Nephron progenitor cell (in vitro differentiated cells): ENCODE results near the gene SSMEM1.
A peak's percentile ranks its signal among the peaks of the same experiment; 100 is the strongest.
"Not testable (repeated sequence)": the region's sequence is repeated elsewhere in the genome, so short reads cannot be mapped to it uniquely, and the experiment has no call there.

ENCODE experiments used
- DNase-seq: peaks from one replicate; pipeline ENCODE4 v3.0.0; 2021
- H3K27ac Mint-ChIP-seq: 2 replicates; pipeline ENCODE4 v1.8.0; 2021; ENCODE audit warnings: mild to moderate bottlenecking, moderate library complexity, mixed read lengths
- H3K27me3 Mint-ChIP-seq: 2 replicates; pipeline ENCODE4 v1.8.0; 2021; ENCODE audit warnings: mild to moderate bottlenecking, low read depth, mixed read lengths; ENCODE audit not compliant: poor library complexity
- H3K36me3 Mint-ChIP-seq: 2 replicates; pipeline ENCODE4 v1.8.0; 2021; ENCODE audit warnings: low read depth, mixed read lengths
- H3K4me1 Mint-ChIP-seq: 2 replicates; pipeline ENCODE4 v1.8.0; 2021; ENCODE audit warnings: mixed read lengths
- H3K4me3 Mint-ChIP-seq: 2 replicates; pipeline ENCODE4 v1.8.0; 2021; ENCODE audit warnings: mild to moderate bottlenecking, moderate library complexity, mixed read lengths
- H3K9me3 Mint-ChIP-seq: 2 replicates; pipeline ENCODE4 v1.8.0; 2021; ENCODE audit warnings: mild to moderate bottlenecking, moderate library complexity, mixed read lengths
- TF ChIP-seq, protein P1 (sequence below): fragments of 200-600 bp; sonication (generic); IDR thresholded peaks from 2 replicates; pipeline ENCODE4 v1.5.0; 2021; ENCODE audit warnings: antibody characterized with exemption

Gene SSMEM1

GRCh38 chr7:130249626-130250025, 42.0 kb downstream of the SSMEM1 start:
- H3K27ac Mint-ChIP-seq, DNase-seq, H3K4me1 Mint-ChIP-seq, H3K27me3 Mint-ChIP-seq, H3K4me3 Mint-ChIP-seq: not testable (repeated sequence)
- Mint-ChIP-seq H3K36me3 (peaks cover 63% of the 10 kb centered on the region), H3K9me3 (peaks cover 85% of the 10 kb centered on the region)

DNA sequence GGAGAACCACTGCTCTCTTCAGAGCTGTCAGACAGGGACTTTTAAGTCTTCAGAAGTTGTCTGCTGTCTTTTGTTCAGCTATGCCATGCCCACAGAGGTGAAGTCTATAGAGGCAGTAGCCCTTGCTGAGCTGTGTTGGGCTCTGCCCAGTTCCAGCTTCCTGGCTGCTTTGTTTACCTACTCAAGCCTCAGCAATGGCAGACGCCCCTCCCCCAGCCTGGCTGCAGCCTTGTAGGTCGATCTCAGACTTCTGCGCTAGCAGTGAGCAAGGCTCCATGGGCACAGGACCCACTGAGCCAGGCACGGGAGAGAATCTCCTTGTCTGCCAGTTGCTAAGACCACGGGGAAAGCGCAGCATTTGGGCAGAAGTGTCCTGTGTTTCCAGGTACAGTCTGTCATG, 46.9 kb downstream of the SSMEM1 start:
- Mint-ChIP-seq H3K4me3 (no peak overlapping the region), H3K36me3 (peaks cover 68% of the 10 kb centered on the region), H3K4me1 (peaks cover 12% of the 10 kb centered on the region), H3K9me3 (peaks cover 93% of the 10 kb centered on the region), H3K27me3 (peaks cover 9% of the 10 kb centered on the region), H3K27ac (no peak overlapping the region)
- TF ChIP-seq, protein P1, sequence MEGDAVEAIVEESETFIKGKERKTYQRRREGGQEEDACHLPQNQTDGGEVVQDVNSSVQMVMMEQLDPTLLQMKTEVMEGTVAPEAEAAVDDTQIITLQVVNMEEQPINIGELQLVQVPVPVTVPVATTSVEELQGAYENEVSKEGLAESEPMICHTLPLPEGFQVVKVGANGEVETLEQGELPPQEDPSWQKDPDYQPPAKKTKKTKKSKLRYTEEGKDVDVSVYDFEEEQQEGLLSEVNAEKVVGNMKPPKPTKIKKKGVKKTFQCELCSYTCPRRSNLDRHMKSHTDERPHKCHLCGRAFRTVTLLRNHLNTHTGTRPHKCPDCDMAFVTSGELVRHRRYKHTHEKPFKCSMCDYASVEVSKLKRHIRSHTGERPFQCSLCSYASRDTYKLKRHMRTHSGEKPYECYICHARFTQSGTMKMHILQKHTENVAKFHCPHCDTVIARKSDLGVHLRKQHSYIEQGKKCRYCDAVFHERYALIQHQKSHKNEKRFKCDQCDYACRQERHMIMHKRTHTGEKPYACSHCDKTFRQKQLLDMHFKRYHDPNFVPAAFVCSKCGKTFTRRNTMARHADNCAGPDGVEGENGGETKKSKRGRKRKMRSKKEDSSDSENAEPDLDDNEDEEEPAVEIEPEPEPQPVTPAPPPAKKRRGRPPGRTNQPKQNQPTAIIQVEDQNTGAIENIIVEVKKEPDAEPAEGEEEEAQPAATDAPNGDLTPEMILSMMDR, result no peak
- no peak for DNase-seq

DNA sequence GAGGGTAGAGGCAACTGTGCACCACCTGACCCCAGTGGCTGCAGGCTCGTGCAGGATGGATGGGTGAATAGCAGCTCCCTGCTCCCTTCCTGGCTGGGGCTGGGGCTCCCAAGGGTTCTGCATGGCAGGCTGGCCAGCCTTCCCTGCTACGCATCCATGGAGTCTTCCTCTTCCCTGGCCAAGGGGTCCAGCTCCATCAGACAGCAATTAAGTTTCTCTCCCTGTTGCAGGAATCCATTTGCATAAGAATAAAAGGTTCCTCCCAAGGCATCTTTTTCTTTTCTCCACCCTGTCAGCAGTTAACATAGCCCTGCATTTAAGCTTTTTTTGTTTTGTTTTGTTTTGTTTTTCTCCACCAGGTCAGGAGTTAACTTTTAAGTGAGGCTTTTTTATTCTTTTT, 49.0 kb downstream of the SSMEM1 start:
- no peak for DNase-seq
- TF ChIP-seq, protein P1, result no peak
- Mint-ChIP-seq H3K4me3 (no peak overlapping the region), H3K27ac (no peak overlapping the region), H3K36me3 (peaks cover 55% of the 10 kb centered on the region), H3K9me3 (peaks cover 89% of the 10 kb centered on the region), H3K27me3 (peaks cover 3% of the 10 kb centered on the region), H3K4me1 (peaks cover 12% of the 10 kb centered on the region)

- TF ChIP-seq, protein P1, result no peak
- no peak for DNase-seq
- H3K9me3 Mint-ChIP-seq, result peaks cover 71% of the 10 kb centered on the region
- H3K4me3 Mint-ChIP-seq, result no peak overlapping the region
- H3K4me1 Mint-ChIP-seq, result peaks cover 26% of the 10 kb centered on the region
- H3K27me3 Mint-ChIP-seq, result peaks cover 3% of the 10 kb centered on the region
- H3K36me3 Mint-ChIP-seq, result peaks cover 39% of the 10 kb centered on the region
- H3K27ac Mint-ChIP-seq, result no peak overlapping the region
Observed at GRCh38 chr7:130258494-130259078, 50.9 kb downstream of the SSMEM1 start.

DNA sequence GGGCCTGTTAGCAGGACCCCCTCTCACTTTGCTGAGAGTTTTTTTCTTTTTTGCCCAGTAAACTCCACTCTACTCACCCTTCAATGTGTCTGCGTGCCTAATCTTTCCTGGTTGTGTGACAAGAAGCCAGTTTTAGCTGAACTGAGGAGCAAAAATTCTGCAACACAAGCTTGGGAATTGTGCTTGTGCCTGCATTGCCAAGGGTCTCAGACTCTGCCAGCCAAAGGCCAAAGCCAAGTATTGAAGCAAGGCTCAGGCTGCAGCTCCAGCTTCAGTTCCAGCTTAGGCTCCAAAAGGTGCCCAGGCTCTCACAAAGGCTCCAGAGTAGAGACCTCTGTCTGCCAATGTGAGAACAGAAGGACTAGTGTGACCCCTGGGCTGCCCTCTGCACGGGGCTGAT, 54.8 kb downstream of the SSMEM1 start:
- no peak for DNase-seq
- no peak overlapping the region for H3K4me3 Mint-ChIP-seq
- peaks cover 4% of the 10 kb centered on the region for H3K27me3 Mint-ChIP-seq
- H3K4me1 Mint-ChIP-seq, result peaks cover 58% of the 10 kb centered on the region
- H3K9me3 Mint-ChIP-seq, result peaks cover 38% of the 10 kb centered on the region
- H3K27ac Mint-ChIP-seq, result peak overlapping the region; percentile 79
- TF ChIP-seq, protein P1, result no peak
- peaks cover 16% of the 10 kb centered on the region for H3K36me3 Mint-ChIP-seq

- Mint-ChIP-seq H3K4me1 (peaks cover 65% of the 10 kb centered on the region), H3K27me3 (peaks cover 4% of the 10 kb centered on the region), H3K4me3 (no peak overlapping the region), H3K9me3 (peaks cover 32% of the 10 kb centered on the region), H3K27ac (peak overlapping the region; percentile 79), H3K36me3 (peaks cover 14% of the 10 kb centered on the region)
- no peak for DNase-seq
- TF ChIP-seq, protein P1, result no peak
Observed at GRCh38 chr7:130263130-130263529, 55.5 kb downstream of the SSMEM1 start.
